Upper lobe of left lung (tissue), 6 donors: ENCODE results near the gene UNKL. TPM values are rescaled to one million over a fixed set of nuclear protein-coding genes. Genes with fewer than 3 reads are reported as not detected.

Experiments
- ATAC-seq, 2 donors: fragments of 200-7000 bp; cut with Tn5 transposase; one replicate each; pipeline ENCODE4 v1.9.1; 2022; ENCODE audit warnings: mild to moderate bottlenecking in 2 of 2, moderate library complexity in 2 of 2; ENCODE audit not compliant: low FRiP score in 2 of 2
- DNase-seq, 2 donors: peaks; one replicate each; pipeline ENCODE4 v3.0.0-alpha.2; 2019 to 2020
- H3K27ac ChIP-seq, 4 donors: fragments of 200-600 bp; sonication (generic); one replicate each; pipeline ENCODE4 v1.5.1; 2016 to 2019
- H3K27me3 ChIP-seq, 4 donors: fragments of 200-600 bp; sonication (generic); one replicate each; pipeline ENCODE4 v1.5.1; 2017 to 2019
- H3K36me3 ChIP-seq, 4 donors: fragments of 200-600 bp; sonication (generic); one replicate each; pipeline ENCODE4 v1.5.1; 2016 to 2019
- H3K4me1 ChIP-seq, 4 donors: fragments of 200-600 bp; sonication (generic); one replicate each; pipeline ENCODE4 v1.5.1; 2018 to 2019
- H3K4me3 ChIP-seq, 4 donors: fragments of 200-600 bp; sonication (generic); one replicate each; pipeline ENCODE4 v1.5.1; 2017 to 2019; ENCODE audit warnings: mild to moderate bottlenecking in 2 of 4, moderate library complexity in 1 of 4
- H3K9me3 ChIP-seq, 4 donors: fragments of 200-600 bp; sonication (generic); one replicate each; pipeline ENCODE4 v1.5.1; 2018 to 2019
- EP300 ChIP-seq, 4 donors: sonication (generic); formaldehyde crosslinking; IDR thresholded peaks; one replicate each; pipeline ENCODE4 v1.5.1; 2017; ENCODE audit warnings: antibody characterized with exemption in 4 of 4, control low read depth in 2 of 4
- POLR2A ChIP-seq, 4 donors: fragments of 450-650 bp; IDR thresholded peaks; one replicate each; pipeline ENCODE4 v1.5.1; 2016 to 2017; ENCODE audit warnings: antibody characterized with exemption in 4 of 4, mild to moderate bottlenecking in 2 of 4
- POLR2AphosphoS5 ChIP-seq, 2 donors: sonication (generic); formaldehyde crosslinking; IDR thresholded peaks; one replicate each; pipeline ENCODE4 v1.5.1; 2017; ENCODE audit warnings: antibody characterized with exemption in 2 of 2
- WGBS, 2 donors: methylation state at CpG; one replicate each; pipeline ENCODE4 v1.1.5; 2017 to 2018; 5-methylcytosine and 5-hydroxymethylcytosine counted together
- total RNA-seq, 6 donors: library from RNA; depleted of rRNA in 4 of 6; stranded (reverse); fragments of >200 nt in 4 of 6; gene quantifications; one replicate each; pipeline versions ENCODE4 v1.1.0 to v1.2.1, GENCODE V29; 2016 to 2021
- TF ChIP-seq, protein P1 (sequence below), 6 experiments: fragments of 450-650 bp in 4 of 6; fragments of 200-600 bp in 2 of 6; sonication (generic) in 2 of 6; IDR thresholded peaks; one replicate each; pipeline ENCODE4 v1.5.1; 2016 to 2019; ENCODE audit warnings: antibody characterized with exemption in 6 of 6
- donor health status: DM: no; HTN: no; CAD: no; lungs with moderate emphysema.
- donor health status: DM: no; HTN: yes; CAD: no; lungs with severe emphysema.

The UNKL gene
- total RNA-seq, 6 donors from 2014 or later = 7.6 to 83.8 (median 28.0) TPM

DNA sequence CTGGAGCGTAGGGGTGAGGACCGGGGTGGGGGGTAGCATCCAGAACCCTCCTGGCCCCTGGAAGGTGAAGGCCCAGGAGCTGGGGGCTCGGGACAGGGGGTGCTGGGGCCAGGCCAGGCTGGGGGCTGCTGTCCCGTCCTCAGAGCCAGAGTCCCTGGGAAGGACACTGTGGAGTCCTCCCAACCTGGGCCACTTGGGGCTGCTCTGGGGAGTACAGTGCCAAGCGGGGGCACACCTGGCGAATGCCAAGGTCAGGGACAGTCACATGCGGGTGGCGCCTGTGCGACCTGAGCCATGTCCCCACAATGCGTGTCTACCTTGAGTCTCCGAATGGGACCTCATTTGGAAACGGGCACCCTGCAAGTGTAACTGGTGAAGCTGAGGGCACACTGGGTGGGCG is 15.1 kb upstream of the UNKL start:
- Histone ChIP-seq H3K4me3 (no peak overlapping the region), H3K4me1 (peaks cover 0 to 8% (median 2%) of the 10 kb centered on the region in 4 donors), H3K27ac (no peak overlapping the region), H3K9me3 (no peaks in the 10 kb centered on the region), H3K36me3 (no peaks in the 10 kb centered on the region), H3K27me3 (peaks cover 0 to 5% (median 0%) of the 10 kb centered on the region in 4 donors)
- peak in 1 of 2 donors; percentile 66 for DNase-seq
- TF ChIP-seq, protein P1, sequence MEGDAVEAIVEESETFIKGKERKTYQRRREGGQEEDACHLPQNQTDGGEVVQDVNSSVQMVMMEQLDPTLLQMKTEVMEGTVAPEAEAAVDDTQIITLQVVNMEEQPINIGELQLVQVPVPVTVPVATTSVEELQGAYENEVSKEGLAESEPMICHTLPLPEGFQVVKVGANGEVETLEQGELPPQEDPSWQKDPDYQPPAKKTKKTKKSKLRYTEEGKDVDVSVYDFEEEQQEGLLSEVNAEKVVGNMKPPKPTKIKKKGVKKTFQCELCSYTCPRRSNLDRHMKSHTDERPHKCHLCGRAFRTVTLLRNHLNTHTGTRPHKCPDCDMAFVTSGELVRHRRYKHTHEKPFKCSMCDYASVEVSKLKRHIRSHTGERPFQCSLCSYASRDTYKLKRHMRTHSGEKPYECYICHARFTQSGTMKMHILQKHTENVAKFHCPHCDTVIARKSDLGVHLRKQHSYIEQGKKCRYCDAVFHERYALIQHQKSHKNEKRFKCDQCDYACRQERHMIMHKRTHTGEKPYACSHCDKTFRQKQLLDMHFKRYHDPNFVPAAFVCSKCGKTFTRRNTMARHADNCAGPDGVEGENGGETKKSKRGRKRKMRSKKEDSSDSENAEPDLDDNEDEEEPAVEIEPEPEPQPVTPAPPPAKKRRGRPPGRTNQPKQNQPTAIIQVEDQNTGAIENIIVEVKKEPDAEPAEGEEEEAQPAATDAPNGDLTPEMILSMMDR (IDR thresholded peaks at IDR 0.05) = no peak
- TF ChIP-seq POLR2AphosphoS5 (IDR thresholded peaks at IDR 0.05) = no peak
- TF ChIP-seq POLR2A (IDR thresholded peaks at IDR 0.05) = no peak
- TF ChIP-seq EP300 (IDR thresholded peaks at IDR 0.05) = no peak
- WGBS, 2 donors = 87 to 92% methylated on average over 10 to 13 of the region's 13 CpGs
- ATAC-seq = no peak

DNA sequence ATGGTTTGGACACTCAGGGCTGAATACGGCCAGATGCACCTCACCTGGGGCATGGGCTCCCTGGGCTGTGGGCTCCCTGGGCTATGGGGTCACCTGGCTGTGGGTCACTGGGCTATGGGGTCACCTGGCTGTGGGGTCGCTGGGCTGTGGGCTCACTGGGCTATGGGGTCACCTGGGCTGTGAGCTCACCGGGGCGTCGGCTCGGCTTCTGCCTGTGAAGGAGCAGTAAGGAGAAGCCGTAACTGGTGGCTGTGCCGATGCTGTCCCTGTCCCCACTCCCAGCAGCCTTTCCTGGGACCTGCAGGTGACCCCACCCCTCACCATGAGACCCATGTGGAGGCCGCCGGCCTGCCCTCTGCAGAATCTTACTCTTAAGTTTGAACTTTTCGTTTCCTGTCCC is 14.5 kb upstream of the UNKL start:
- TF ChIP-seq, protein P1 (IDR thresholded peaks at IDR 0.05) = no peak
- no peak for TF ChIP-seq EP300 (IDR thresholded peaks at IDR 0.05)
- H3K4me3 ChIP-seq = no peak overlapping the region
- H3K27ac ChIP-seq = no peak overlapping the region
- no peaks in the 10 kb centered on the region for H3K36me3 ChIP-seq
- ATAC-seq (no peak), DNase-seq (peak in 1 of 2 donors; percentile 73)
- peaks cover 0 to 8% (median 2%) of the 10 kb centered on the region in 4 donors for H3K4me1 ChIP-seq
- WGBS, 2 donors = 67 to 89% methylated on average over 3 to 6 of the region's 11 CpGs
- H3K9me3 ChIP-seq = no peaks in the 10 kb centered on the region
- H3K27me3 ChIP-seq = peaks cover 0 to 5% (median 0%) of the 10 kb centered on the region in 4 donors

DNA sequence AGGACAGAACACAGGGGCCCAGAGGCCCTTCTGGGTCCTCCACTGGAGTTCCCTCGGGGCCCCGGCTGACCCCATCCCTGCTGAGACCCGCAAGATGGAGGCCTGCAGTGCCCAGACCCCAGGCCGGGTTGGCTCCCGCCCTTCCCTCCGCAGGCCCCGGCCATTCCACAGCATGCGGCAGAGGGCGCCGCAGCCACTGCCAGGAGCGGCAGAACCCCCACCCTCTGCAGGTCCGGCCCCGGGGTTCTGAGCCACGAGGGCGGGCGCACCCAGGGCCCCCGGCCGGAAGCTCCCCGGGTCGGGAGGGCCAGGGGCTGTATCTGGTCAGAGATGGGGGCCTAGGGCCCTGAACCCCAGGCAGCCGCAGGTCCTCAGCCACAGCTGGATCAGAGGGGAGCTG is 14.0 kb upstream of the UNKL start:
- TF ChIP-seq, protein P1 (IDR thresholded peaks at IDR 0.05) = peak in 4 of 6 experiments; percentile 17 to 52 (median 28)
- TF ChIP-seq POLR2AphosphoS5 (IDR thresholded peaks at IDR 0.05) = no peak
- TF ChIP-seq EP300 (IDR thresholded peaks at IDR 0.05) = no peak
- Histone ChIP-seq H3K36me3 (no peaks in the 10 kb centered on the region), H3K4me1 (peaks cover 0 to 8% (median 2%) of the 10 kb centered on the region in 4 donors), H3K9me3 (no peaks in the 10 kb centered on the region), H3K4me3 (peak overlapping the region in 1 of 4 donors; percentile 36), H3K27ac (no peak overlapping the region), H3K27me3 (peaks cover 0 to 5% (median 0%) of the 10 kb centered on the region in 4 donors)
- WGBS, 2 donors = 42 to 48% methylated on average over 3 to 5 of the region's 21 CpGs
- DNase-seq = peak in 1 of 2 donors; percentile 87
- ATAC-seq = peak in 1 of 2 donors; percentile 39

DNA sequence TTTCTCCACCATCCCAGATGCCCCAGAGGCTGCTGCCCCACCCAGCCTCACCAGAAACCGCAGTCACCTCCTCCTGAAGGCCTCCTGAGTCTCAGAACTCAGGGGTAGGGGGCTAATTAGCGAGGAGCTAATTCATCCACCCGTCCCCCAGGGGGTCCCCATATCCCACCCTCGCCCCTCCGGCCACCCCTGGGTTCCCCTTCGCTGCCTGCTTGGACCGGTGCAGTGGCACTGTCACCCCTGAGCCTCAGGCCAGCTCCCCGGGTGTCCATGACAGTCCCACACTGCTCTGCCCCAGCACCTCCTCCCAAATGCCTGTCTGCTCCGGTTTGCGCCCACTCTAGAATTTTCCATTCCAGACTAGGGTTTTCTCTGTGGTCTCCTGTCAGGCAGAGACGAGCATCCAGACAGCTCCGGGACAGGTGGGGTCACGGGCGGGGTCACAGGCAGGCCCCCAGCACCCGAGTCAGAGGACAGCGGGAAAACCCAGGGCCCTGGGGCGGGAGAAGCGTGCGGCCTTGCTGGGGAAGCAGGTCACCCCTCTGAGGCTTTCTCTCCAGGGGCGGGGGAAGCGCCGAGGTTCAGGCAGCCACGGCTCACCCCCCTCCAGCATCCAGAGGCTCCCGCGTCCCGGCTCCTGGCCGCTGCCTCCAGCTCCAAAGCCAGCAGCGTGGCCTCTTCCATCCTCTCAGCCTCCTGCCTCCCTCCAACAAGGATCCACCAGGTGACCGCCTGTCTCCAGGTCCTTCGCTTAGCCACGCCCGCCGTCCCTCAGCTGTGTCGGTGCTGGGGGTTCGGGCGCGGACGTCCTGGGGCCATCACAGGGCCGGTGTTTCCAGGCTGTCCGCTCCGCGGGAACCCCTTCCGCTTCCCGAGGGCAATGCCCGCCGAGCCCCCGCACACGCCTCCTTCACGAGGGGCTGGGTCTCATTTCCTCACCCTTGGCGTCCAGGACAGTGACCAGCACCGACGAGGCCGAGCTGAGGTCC is 13.3 kb upstream of the UNKL start:
- no peak overlapping the region for H3K27ac ChIP-seq
- peak in 1 of 2 donors; percentile 79 for DNase-seq

More for the DNA sequence above, 13.3 kb upstream of the UNKL start:
- H3K36me3 ChIP-seq = no peaks in the 10 kb centered on the region
- H3K4me1 ChIP-seq = peaks cover 0 to 8% (median 2%) of the 10 kb centered on the region in 4 donors
- TF ChIP-seq, protein P1 (IDR thresholded peaks at IDR 0.05) = no peak
- TF ChIP-seq EP300 (IDR thresholded peaks at IDR 0.05) (no peak), POLR2AphosphoS5 (IDR thresholded peaks at IDR 0.05) (no peak), POLR2A (IDR thresholded peaks at IDR 0.05) (no peak)
- ATAC-seq = no peak
- 81 to 91% methylated on average over 45 to 48 of the region's 53 CpGs for WGBS, 2 donors
- peak overlapping the region in 1 of 4 donors; percentile 36 for H3K4me3 ChIP-seq
- H3K27me3 ChIP-seq = peaks cover 0 to 5% (median 0%) of the 10 kb centered on the region in 4 donors
- no peaks in the 10 kb centered on the region for H3K9me3 ChIP-seq
